K562 (cell line): ENCODE data around the gene RGS19. TPM values are rescaled to one million over a fixed set of nuclear protein-coding genes. Genes with fewer than 3 reads are reported as not detected.

ENCODE experiments used
- ATAC-seq: fragments of 200-7000 bp; cut with Tn5 transposase; 3 replicates; pipeline ENCODE4 v1.9.1; 2020; ENCODE audit warnings: moderate library complexity
- BruUV-seq: library from RNA; stranded (reverse); fragments of 400-500 nt; replicated peaks from 2 replicates; lab custom pipeline; 2021; lab: Mats Ljungman, UMichigan
- CTCF ChIA-PET: fragments of 300-600 bp; formaldehyde crosslinking; extraction: SDS; loops from one replicate; lab custom pipeline; 2021; ENCODE audit warnings: low intra/inter-chr PET ratio; lab: Yijun Ruan, JAX
- POLR2A ChIA-PET: fragments of 300-600, 350-650 bp; sonication (Branson Sonifier 250); formaldehyde crosslinking; extraction: SDS; loops from one replicate; lab custom pipeline; 2021; ENCODE audit warnings: antibody characterized with exemption, inconsistent platforms; lab: Yijun Ruan, JAX
- DNase-seq, 4 experiments: peaks; one replicate each; pipeline versions ENCODE4 v3.0.0 to v3.0.0-alpha.2; 2011 to 2018; ENCODE audit warnings: low spot score in 3 of 4, mixed read lengths in 3 of 4; ENCODE audit errors: extremely low read depth in 1 of 4
- FAIRE-seq: peaks from 2 replicates; lab custom pipeline; 2011; peaks lifted over from hg19 to GRCh38; lab: Jason Lieb, UNC
- H2AFZ ChIP-seq: 2 replicates; pipeline ENCODE4 v1.6.0; 2011; ENCODE audit warnings: low read depth, low read length, control low read depth, inconsistent platforms
- H3K27ac ChIP-seq: fragments of 200-600 bp; 3 replicates; pipeline ENCODE4 v1.8.0; 2011; ENCODE audit warnings: low read depth, mild to moderate bottlenecking, control low read depth, inconsistent platforms, low read length, moderate library complexity, mixed read lengths; ENCODE audit errors: extremely low read depth
- H3K27me3 ChIP-seq, 2 experiments: fragments of 300-600 bp in 1 of 2; 2 replicates in 1 of 2; 3 replicates in 1 of 2; pipeline versions ENCODE4 v1.6.0 to v1.8.0; 2011; ENCODE audit warnings: inconsistent platforms in 2 of 2, low read length in 2 of 2, mild to moderate bottlenecking in 1 of 2, mixed read lengths in 1 of 2, moderate library complexity in 1 of 2; ENCODE audit not compliant: control insufficient read depth in 2 of 2, insufficient read depth in 2 of 2
- H3K36me3 ChIP-seq: fragments of 300-600 bp; 3 replicates; pipeline ENCODE4 v1.8.0; 2011; ENCODE audit warnings: mild to moderate bottlenecking, low read length, inconsistent platforms; ENCODE audit not compliant: control insufficient read depth, insufficient read depth
- H3K4me1 ChIP-seq, 2 experiments: fragments of 200-600 bp in 1 of 2; replicated peaks in 1 of 2; 2 replicates in 1 of 2; 3 replicates in 1 of 2; pipeline versions ENCODE4 v1.5.1 to v1.8.0; 2011; ENCODE audit warnings: inconsistent platforms in 2 of 2, low read length in 2 of 2, mild to moderate bottlenecking in 1 of 2, mixed read lengths in 1 of 2, moderate library complexity in 1 of 2; ENCODE audit not compliant: control insufficient read depth in 2 of 2, insufficient read depth in 2 of 2
- H3K4me2 ChIP-seq: 2 replicates; pipeline ENCODE4 v1.6.1; 2011; ENCODE audit warnings: low read length, control low read depth, inconsistent platforms, mixed read lengths; ENCODE audit not compliant: insufficient read depth
- H3K4me3 ChIP-seq: fragments of 200-600 bp; sonication (generic), shearing (Covaris generic); 2 replicates; pipeline ENCODE4 v1.5.1; 2016; ENCODE audit warnings: control low read depth, inconsistent platforms
- H3K79me2 ChIP-seq: fragments of 200-600 bp; 3 replicates; pipeline ENCODE4 v1.8.0; 2011; ENCODE audit warnings: low read length, inconsistent platforms; ENCODE audit not compliant: control insufficient read depth, insufficient read depth
- H3K9ac ChIP-seq, 2 experiments: 2 replicates each; pipeline versions ENCODE4 v1.6.0 to v1.6.1; 2011; ENCODE audit warnings: low read depth in 2 of 2, low read length in 2 of 2, control low read depth in 1 of 2, inconsistent platforms in 1 of 2, mild to moderate bottlenecking in 1 of 2, mixed read lengths in 1 of 2; ENCODE audit not compliant: insufficient read depth in 1 of 2
- H3K9me1 ChIP-seq: one replicate; pipeline ENCODE4 v1.6.0; 2011; ENCODE audit warnings: inconsistent platforms, mild to moderate bottlenecking, low read length, moderate library complexity; ENCODE audit not compliant: control insufficient read depth, insufficient read depth
- H3K9me3 ChIP-seq: replicated peaks from 2 replicates; pipeline ENCODE4 v1.5.1; 2011; ENCODE audit warnings: low read depth, low read length, inconsistent platforms; ENCODE audit not compliant: control insufficient read depth, insufficient read depth
- H4K20me1 ChIP-seq: replicated peaks from 2 replicates; pipeline ENCODE4 v1.6.1; 2011; ENCODE audit warnings: low read length, inconsistent platforms, mixed read lengths; ENCODE audit not compliant: control insufficient read depth, insufficient read depth
- BACH1 ChIP-seq: fragments of 200-800 bp; sonication (Bioruptor generic); IDR thresholded peaks from 2 replicates; pipeline ENCODE4 v1.6.1; 2016; ENCODE audit warnings: missing genetic modification characterization, missing compliant biosample characterization
- E2F6 ChIP-seq, 2 experiments: IDR thresholded peaks; 2 replicates each; pipeline ENCODE4 v1.6.1; 2011; ENCODE audit warnings: borderline replicate concordance in 1 of 2, control low read depth in 1 of 2, low read depth in 1 of 2, low read length in 1 of 2, mild to moderate bottlenecking in 1 of 2, mixed read lengths in 1 of 2, moderate library complexity in 1 of 2; ENCODE audit not compliant: insufficient read depth in 1 of 2, insufficient read length in 1 of 2, poor library complexity in 1 of 2, severe bottlenecking in 1 of 2; ENCODE audit errors: extremely low read depth in 1 of 2
- FOXJ2 ChIP-seq: fragments of 200-800 bp; sonication (Bioruptor generic); IDR thresholded peaks from 2 replicates; pipeline ENCODE4 v1.6.1; 2016; ENCODE audit warnings: missing genetic modification characterization, missing compliant biosample characterization
- KDM2B ChIP-seq: fragments of 250-450 bp; sonication (Bioruptor Pico); IDR thresholded peaks from 2 replicates; pipeline ENCODE4 v1.8.0; 2021; ENCODE audit warnings: mild to moderate bottlenecking, moderate library complexity
- NR2C2 ChIP-seq, 2 experiments: fragments of 200-800 bp in 1 of 2; sonication (Bioruptor generic) in 1 of 2; sonication (generic) in 1 of 2; formaldehyde crosslinking in 1 of 2; IDR thresholded peaks; 2 replicates each; pipeline versions ENCODE4 v1.6.1 to v1.8.0; 2016 to 2022; ENCODE audit warnings: mild to moderate bottlenecking in 1 of 2, missing compliant biosample characterization in 1 of 2, missing genetic modification characterization in 1 of 2, missing genetic modification reagents in 1 of 2
- NR2F6 ChIP-seq: fragments of 450-650 bp; formaldehyde crosslinking; IDR thresholded peaks from 2 replicates; pipeline ENCODE4 v1.4.0; 2020; ENCODE audit warnings: mild to moderate bottlenecking
- PCBP1 ChIP-seq: fragments of 200-400 bp; formaldehyde crosslinking; IDR thresholded peaks from 2 replicates; pipeline ENCODE4 v1.6.1; 2018; ENCODE audit warnings: mild to moderate bottlenecking, low read depth, low read length; ENCODE audit not compliant: poor library complexity, severe bottlenecking
- POLR2H ChIP-seq: IDR thresholded peaks from 2 replicates; pipeline ENCODE4 v1.6.1; 2016; ENCODE audit warnings: missing genetic modification characterization, low read depth, mild to moderate bottlenecking, control low read depth, missing compliant biosample characterization, moderate library complexity
- SLC30A9 ChIP-seq: fragments of 250-450 bp; sonication (Bioruptor Pico); IDR thresholded peaks from 2 replicates; pipeline ENCODE4 v1.8.0; 2022; ENCODE audit warnings: mild to moderate bottlenecking, moderate library complexity
- YY1 ChIP-seq, 3 experiments: IDR thresholded peaks; 2 replicates each; pipeline ENCODE4 v1.6.1; 2011; ENCODE audit warnings: low read length in 2 of 3, mild to moderate bottlenecking in 2 of 3, moderate library complexity in 2 of 3, borderline replicate concordance in 1 of 3, control low read depth in 1 of 3, low read depth in 1 of 3; ENCODE audit not compliant: insufficient read depth in 3 of 3, insufficient replicate concordance in 2 of 3, control insufficient read depth in 1 of 3, insufficient read length in 1 of 3; ENCODE audit errors: extremely low read depth in 1 of 3
- ZBTB17 ChIP-seq: fragments of 450-650 bp; formaldehyde crosslinking; IDR thresholded peaks from 2 replicates; pipeline ENCODE4 v1.4.0; 2020; ENCODE audit warnings: mild to moderate bottlenecking
- ZBTB7A ChIP-seq: IDR thresholded peaks from 2 replicates; pipeline ENCODE4 v1.6.1; 2011; ENCODE audit warnings: low read depth, mild to moderate bottlenecking, low read length, moderate library complexity, borderline replicate concordance; ENCODE audit not compliant: control insufficient read depth
- ZNF395 ChIP-seq: fragments of 200-800 bp; sonication (Bioruptor generic); IDR thresholded peaks from 2 replicates; pipeline ENCODE4 v1.6.1; 2017; ENCODE audit warnings: missing genetic modification characterization, missing compliant biosample characterization
- ZNF57 ChIP-seq: fragments of 450-650 bp; formaldehyde crosslinking; IDR thresholded peaks from 2 replicates; pipeline ENCODE4 v1.4.0; 2020; ENCODE audit warnings: mild to moderate bottlenecking, moderate library complexity
- ZNF77 ChIP-seq: fragments of 250-450 bp; sonication (Bioruptor Pico); IDR thresholded peaks from 2 replicates; pipeline ENCODE4 v1.5.0; 2020
- ZNF778 ChIP-seq: fragments of 450-650 bp; formaldehyde crosslinking; IDR thresholded peaks from 2 replicates; pipeline ENCODE4 v1.4.0; 2020; ENCODE audit warnings: mild to moderate bottlenecking, moderate library complexity
- WGBS: fragments of 100-300 bp; shearing (Covaris generic); methylation state at CpG from one replicate; pipeline ENCODE4 v1.1.6; 2016; ENCODE audit warnings: low coverage, mixed read lengths; ENCODE audit not compliant: insufficient coverage; ENCODE audit errors: missing lambda C conversion rate; 5-methylcytosine and 5-hydroxymethylcytosine counted together
- in situ Hi-C: fragments of 300-500 bp; cut with MboI; formaldehyde crosslinking; loops from 4 replicates; pipeline ENCODE4 v1.15.0; 2018; ENCODE audit warnings: inconsistent platforms, mixed read lengths
- intact Hi-C: fragments of 100-400 bp; cut with micrococcal nuclease; formaldehyde crosslinking; loops from 2 replicates; pipeline ENCODE4 v1.14.2; 2022
- polyA plus RNA-seq, 8 experiments: library from polyadenylated mRNA; depleted of rRNA in 4 of 8; stranded (reverse) in 5 of 8; unstranded in 3 of 8; fragments of >200 nt; fragmentation: Nextera tagmentation in 2 of 8; fragmentation: Illumina TruSeq in 1 of 8; extraction: Ambion mirVana in 2 of 8; extraction: Trizol in 1 of 8; gene quantifications; 2 replicates each; pipeline versions ENCODE4 v1.2.1 to v1.2.3, GENCODE V29; 2011 to 2014; ENCODE audit warnings: inconsistent platforms in 1 of 8, missing spikeins in 1 of 8
- total RNA-seq, 7 experiments: library from RNA; depleted of rRNA in 6 of 7; stranded (reverse); fragments of >200 nt in 6 of 7; fragmentation: Illumina TruSeq in 2 of 7; extraction: Trizol in 2 of 7; gene quantifications; 2 replicates each; pipeline versions ENCODE4 v1.2.1 to v1.2.3, GENCODE V29; 2011 to 2021; ENCODE audit warnings: low replicate concordance in 1 of 7

RGS19 gene
- total and polyA plus RNA-seq, 9 of the 15 experiments (the other 6 are each of a cell fraction or from before 2014, with no cell fraction given), result 0.41 to 23.7 (median 14.6) TPM

- Histone ChIP-seq H3K4me3 (peak within 1 kb of the TSS; percentile 44), H3K4me2 (peak within 1 kb of the TSS; percentile 71), H3K9ac (peak within 1 kb of the TSS in 1 of 2 experiments; percentile 90; a peak in 3 of 4 replicates), H2AFZ (peak within 1 kb of the TSS; percentile 84), H3K9me1 (no peaks in the 10 kb centered on the region), H3K36me3 (no peaks in the 10 kb centered on the region), H3K27me3 (peaks cover 6 to 37% of the 10 kb centered on the region in 2 experiments; a peak in 4 of 5 replicates), H3K79me2 (peaks cover 1% of the 10 kb centered on the region; the same call in 2 of the 3 replicates), H3K9me3 (peaks cover 2% of the 10 kb centered on the region; the same call in 1 of the 2 replicates), H3K27ac (no peak within 1 kb of the TSS), H4K20me1 (no peaks in the 10 kb centered on the region; the same call in 1 of the 2 replicates), H3K4me1 (peaks cover 4 to 62% of the 10 kb centered on the region in 2 experiments; a peak in 4 of 5 replicates)
- 13% methylated on average over 62 of the region's 86 CpGs for WGBS
- in situ Hi-C loops, result no loop called here
- no peak for FAIRE-seq
- BruUV-seq, result no TSS peak
- intact Hi-C loops, result loop anchor here (1.0 kb wide), 1 partner anchor 36 kb away; no protein-coding TSS in a partner anchor
- ATAC-seq, result no peak; the same call in 2 of the 3 replicates
- DNase-seq, result no peak
- CTCF ChIA-PET, result interaction anchor here (2.4 kb wide), 1 partner anchor 36 kb away, joined by 14 read pairs; no protein-coding TSS in a partner anchor
- POLR2A ChIA-PET, result interaction anchor here (0.5 to 1.4 kb wide), 5 partner anchors 11 to 559 kb away, joined by 3 read pairs; no protein-coding TSS in a partner anchor
- TF ChIP-seq E2F6 (IDR thresholded peaks at IDR 0.05; ENCODE audit: borderline replicate concordance in 1 of 2, extremely low read depth in 1 of 2, insufficient read depth in 1 of 2, insufficient read length in 1 of 2, low read depth in 1 of 2, low read length in 1 of 2, poor library complexity in 1 of 2, severe bottlenecking in 1 of 2), result peak in 1 of 2 experiments; percentile 42
- no peak for TF ChIP-seq ZNF778 (CRISPR knock-in tag)
- no peak for TF ChIP-seq ZNF77 (CRISPR knock-in tag)
- TF ChIP-seq NR2F6 (CRISPR knock-in tag), result no peak
- TF ChIP-seq ZNF395 (CRISPR knock-in tag), result 0 out of 2 replicates have a peak, but pooled peaks have one; percentile 34
- TF ChIP-seq YY1 (IDR thresholded peaks at IDR 0.05; ENCODE audit: borderline replicate concordance in 1 of 3, control insufficient read depth in 1 of 3, extremely low read depth in 1 of 3, insufficient read depth in 3 of 3, insufficient read length in 1 of 3, insufficient replicate concordance in 2 of 3, low read depth in 1 of 3, low read length in 2 of 3), result peak in 1 of 3 experiments; percentile 34
- peak; percentile 59; the same call in 1 of the 2 replicates for TF ChIP-seq ZBTB7A
- no peak for TF ChIP-seq FOXJ2 (tag)
- TF ChIP-seq BACH1 (tag), result no peak
- TF ChIP-seq ZBTB17, result 0 out of 2 replicates have a peak, but pooled peaks have one; percentile 28
- no peak for TF ChIP-seq POLR2H (tag)
- peak; percentile 1 for TF ChIP-seq PCBP1
- TF ChIP-seq KDM2B (CRISPR knock-in tag), result peak; percentile 62; the same call in 1 of the 2 replicates
- TF ChIP-seq ZNF57 (CRISPR knock-in tag), result no peak
- TF ChIP-seq SLC30A9 (CRISPR knock-in tag), result no peak
- TF ChIP-seq NR2C2 (CRISPR knock-in tag; IDR thresholded peaks at IDR 0.05), result no peak
- TF ChIP-seq NR2C2 (tag; IDR thresholded peaks at IDR 0.05), result no peak
These were observed 4.7 kb upstream of the RGS19 start, which contains the start of gene LKAAEAR1 for GRCh38 chr20:64083804-64084684. TSS of gene LKAAEAR1 (minus strand) at chr20:64084398. CDS start at chr20:64084219, 179 bp downstream.
